Thyroid gland (tissue), 4 donors: Measurements from ENCODE around the gene INPP5A.

Experiments used
- POLR2A ChIP-seq, 2 donors: fragments of 450-650 bp; IDR thresholded peaks; one replicate each; pipeline ENCODE4 v1.6.1; 2017; ENCODE audit warnings: antibody characterized with exemption in 2 of 2, mild to moderate bottlenecking in 2 of 2, moderate library complexity in 1 of 2
- TF ChIP-seq, protein P1 (sequence below), 6 experiments: fragments of 200-600 bp in 3 of 6; fragments of 450-650 bp in 3 of 6; sonication (generic) in 3 of 6; IDR thresholded peaks; one replicate each; pipeline ENCODE4 v1.5.1; 2016 to 2019; ENCODE audit warnings: antibody characterized with exemption in 6 of 6, mild to moderate bottlenecking in 2 of 6, inconsistent platforms in 1 of 6, moderate library complexity in 1 of 6

DNA sequence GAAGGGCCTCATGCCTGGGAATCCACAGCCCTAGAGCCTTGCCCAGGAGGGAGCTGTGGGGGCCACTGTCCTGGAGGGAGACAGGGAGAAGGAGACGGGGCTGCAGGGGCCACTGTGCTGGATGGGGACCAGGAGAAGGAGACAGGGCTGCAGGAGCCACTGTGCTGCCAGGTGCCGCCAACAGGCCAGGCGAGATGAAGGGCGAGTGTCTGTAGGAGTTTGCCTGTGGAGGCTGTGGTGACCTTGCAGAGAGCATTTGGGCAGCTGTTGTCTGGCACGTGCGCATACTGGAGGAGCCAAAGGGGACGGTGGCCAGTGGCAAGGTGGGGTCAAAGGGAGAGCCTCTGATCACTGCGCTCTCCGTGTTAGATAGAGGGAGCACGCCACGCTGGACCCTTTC, 169.1 kb downstream of the INPP5A start:
- TF ChIP-seq, protein P1, sequence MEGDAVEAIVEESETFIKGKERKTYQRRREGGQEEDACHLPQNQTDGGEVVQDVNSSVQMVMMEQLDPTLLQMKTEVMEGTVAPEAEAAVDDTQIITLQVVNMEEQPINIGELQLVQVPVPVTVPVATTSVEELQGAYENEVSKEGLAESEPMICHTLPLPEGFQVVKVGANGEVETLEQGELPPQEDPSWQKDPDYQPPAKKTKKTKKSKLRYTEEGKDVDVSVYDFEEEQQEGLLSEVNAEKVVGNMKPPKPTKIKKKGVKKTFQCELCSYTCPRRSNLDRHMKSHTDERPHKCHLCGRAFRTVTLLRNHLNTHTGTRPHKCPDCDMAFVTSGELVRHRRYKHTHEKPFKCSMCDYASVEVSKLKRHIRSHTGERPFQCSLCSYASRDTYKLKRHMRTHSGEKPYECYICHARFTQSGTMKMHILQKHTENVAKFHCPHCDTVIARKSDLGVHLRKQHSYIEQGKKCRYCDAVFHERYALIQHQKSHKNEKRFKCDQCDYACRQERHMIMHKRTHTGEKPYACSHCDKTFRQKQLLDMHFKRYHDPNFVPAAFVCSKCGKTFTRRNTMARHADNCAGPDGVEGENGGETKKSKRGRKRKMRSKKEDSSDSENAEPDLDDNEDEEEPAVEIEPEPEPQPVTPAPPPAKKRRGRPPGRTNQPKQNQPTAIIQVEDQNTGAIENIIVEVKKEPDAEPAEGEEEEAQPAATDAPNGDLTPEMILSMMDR (IDR thresholded peaks at IDR 0.05) = no peak
- no peak for TF ChIP-seq POLR2A (IDR thresholded peaks at IDR 0.05)
